Peyer's patch (tissue), 4 donors: Measurements from ENCODE around the gene VTI1A. TPM values are rescaled to one million over a fixed set of nuclear protein-coding genes. Genes with fewer than 3 reads are reported as not detected.

Experiments
- DNase-seq, 3 donors: peaks; one replicate each; pipeline ENCODE4 v3.0.0-alpha.2; 2017 to 2019
- H3K27ac ChIP-seq, 4 donors: fragments of 200-600 bp; sonication (generic); one replicate each; pipeline ENCODE4 v1.5.1; 2016 to 2019
- H3K27me3 ChIP-seq, 2 donors: fragments of 200-600 bp; sonication (generic); one replicate each; pipeline ENCODE4 v1.5.1; 2019
- H3K36me3 ChIP-seq, 3 donors: fragments of 200-600 bp; sonication (generic); one replicate each; pipeline ENCODE4 v1.5.1; 2016 to 2019
- H3K4me1 ChIP-seq, 4 donors: fragments of 200-600 bp; sonication (generic); one replicate each; pipeline ENCODE4 v1.5.1; 2016 to 2019
- H3K4me3 ChIP-seq, 4 donors: fragments of 200-600 bp; sonication (generic); 1 replicate in 3 of 4; 2 replicates in 1 of 4; pipeline ENCODE4 v1.5.1; 2016 to 2019; ENCODE audit warnings: mild to moderate bottlenecking in 1 of 4
- H3K9me3 ChIP-seq, 4 donors: fragments of 200-600 bp; sonication (generic); one replicate each; pipeline ENCODE4 v1.5.1; 2016 to 2019; ENCODE audit warnings: mild to moderate bottlenecking in 1 of 4
- POLR2A ChIP-seq, 2 donors: fragments of 450-650 bp; IDR thresholded peaks; one replicate each; pipeline ENCODE4 v1.5.1; 2017; ENCODE audit warnings: antibody characterized with exemption in 2 of 2, mild to moderate bottlenecking in 2 of 2, moderate library complexity in 2 of 2
- total RNA-seq, 4 donors: library from RNA; depleted of rRNA; stranded (reverse); fragments of >200 nt; gene quantifications; one replicate each; pipeline ENCODE4 v1.1.0, GENCODE V29; 2016
- TF ChIP-seq, protein P1 (sequence below), 6 experiments: fragments of 450-650 bp in 4 of 6; fragments of 200-600 bp in 2 of 6; sonication (generic) in 1 of 6; IDR thresholded peaks; one replicate each; pipeline ENCODE4 v1.5.1; 2017 to 2019; ENCODE audit warnings: antibody characterized with exemption in 6 of 6, mild to moderate bottlenecking in 3 of 6, moderate library complexity in 1 of 6

VTI1A gene
- total RNA-seq, 4 donors from 2014 or later: 97.2 to 710 (median 170) TPM

DNA sequence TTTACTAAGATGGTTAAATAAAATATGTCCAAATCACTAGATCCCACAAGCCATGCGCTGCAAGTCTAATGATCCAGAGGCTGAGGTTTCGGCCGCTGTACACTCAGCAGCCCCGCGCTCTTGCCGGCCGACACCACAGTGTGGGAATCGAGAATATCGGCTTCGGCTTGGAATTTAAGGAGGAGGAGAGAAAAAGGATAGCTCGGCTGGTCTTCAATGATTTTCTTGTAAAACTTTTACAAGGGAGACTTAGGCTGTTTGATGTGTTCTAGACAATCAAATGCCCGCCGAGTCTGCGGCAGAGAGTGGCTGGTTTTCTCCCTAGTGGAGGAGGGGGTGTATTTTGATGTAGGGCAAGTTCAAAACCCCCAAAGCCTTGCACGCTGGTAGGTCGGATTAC lies 384.8 kb downstream of the VTI1A start:
- Histone ChIP-seq H3K4me3 (no peak overlapping the region), H3K36me3 (no peaks in the 10 kb centered on the region), H3K9me3 (no peaks in the 10 kb centered on the region), H3K4me1 (peaks cover 0 to 6% (median 0%) of the 10 kb centered on the region in 4 donors), H3K27ac (no peak overlapping the region), H3K27me3 (no peaks in the 10 kb centered on the region)
- no peak for TF ChIP-seq POLR2A (IDR thresholded peaks at IDR 0.05)
- TF ChIP-seq, protein P1, sequence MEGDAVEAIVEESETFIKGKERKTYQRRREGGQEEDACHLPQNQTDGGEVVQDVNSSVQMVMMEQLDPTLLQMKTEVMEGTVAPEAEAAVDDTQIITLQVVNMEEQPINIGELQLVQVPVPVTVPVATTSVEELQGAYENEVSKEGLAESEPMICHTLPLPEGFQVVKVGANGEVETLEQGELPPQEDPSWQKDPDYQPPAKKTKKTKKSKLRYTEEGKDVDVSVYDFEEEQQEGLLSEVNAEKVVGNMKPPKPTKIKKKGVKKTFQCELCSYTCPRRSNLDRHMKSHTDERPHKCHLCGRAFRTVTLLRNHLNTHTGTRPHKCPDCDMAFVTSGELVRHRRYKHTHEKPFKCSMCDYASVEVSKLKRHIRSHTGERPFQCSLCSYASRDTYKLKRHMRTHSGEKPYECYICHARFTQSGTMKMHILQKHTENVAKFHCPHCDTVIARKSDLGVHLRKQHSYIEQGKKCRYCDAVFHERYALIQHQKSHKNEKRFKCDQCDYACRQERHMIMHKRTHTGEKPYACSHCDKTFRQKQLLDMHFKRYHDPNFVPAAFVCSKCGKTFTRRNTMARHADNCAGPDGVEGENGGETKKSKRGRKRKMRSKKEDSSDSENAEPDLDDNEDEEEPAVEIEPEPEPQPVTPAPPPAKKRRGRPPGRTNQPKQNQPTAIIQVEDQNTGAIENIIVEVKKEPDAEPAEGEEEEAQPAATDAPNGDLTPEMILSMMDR (IDR thresholded peaks at IDR 0.05): no peak
- no peak for DNase-seq

DNA sequence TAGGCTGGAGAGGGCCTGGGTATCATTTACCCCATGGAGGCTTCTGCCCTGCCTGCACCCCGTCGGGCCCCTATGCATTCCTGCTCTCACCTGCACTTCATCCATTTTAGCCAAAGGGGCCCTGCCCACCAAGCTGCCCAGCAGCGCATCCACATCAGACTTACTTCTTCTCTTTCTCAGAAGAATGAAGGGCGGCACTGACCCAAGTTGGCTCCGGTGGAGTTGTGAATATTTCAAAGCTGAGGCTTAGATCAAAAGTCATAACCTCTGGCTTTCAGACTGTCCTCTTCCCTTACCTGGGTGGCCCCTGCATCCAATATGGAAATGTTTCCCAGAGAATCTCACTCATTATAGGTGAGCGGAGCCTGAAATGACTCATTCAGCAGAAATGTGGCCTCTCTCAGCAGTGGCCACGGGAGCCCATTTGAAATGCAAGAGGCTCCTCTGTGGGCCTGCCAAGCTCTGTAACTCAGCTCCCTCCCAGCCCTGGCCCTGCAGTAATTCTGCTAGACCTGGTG lies 385.4 kb downstream of the VTI1A start:
- Histone ChIP-seq H3K36me3 (no peaks in the 10 kb centered on the region), H3K27ac (no peak overlapping the region), H3K4me3 (no peak overlapping the region), H3K9me3 (no peaks in the 10 kb centered on the region), H3K4me1 (peaks cover 0 to 6% (median 0%) of the 10 kb centered on the region in 4 donors), H3K27me3 (no peaks in the 10 kb centered on the region)
- DNase-seq: no peak
- TF ChIP-seq, protein P1 (IDR thresholded peaks at IDR 0.05): no peak
- no peak for TF ChIP-seq POLR2A (IDR thresholded peaks at IDR 0.05)

DNA sequence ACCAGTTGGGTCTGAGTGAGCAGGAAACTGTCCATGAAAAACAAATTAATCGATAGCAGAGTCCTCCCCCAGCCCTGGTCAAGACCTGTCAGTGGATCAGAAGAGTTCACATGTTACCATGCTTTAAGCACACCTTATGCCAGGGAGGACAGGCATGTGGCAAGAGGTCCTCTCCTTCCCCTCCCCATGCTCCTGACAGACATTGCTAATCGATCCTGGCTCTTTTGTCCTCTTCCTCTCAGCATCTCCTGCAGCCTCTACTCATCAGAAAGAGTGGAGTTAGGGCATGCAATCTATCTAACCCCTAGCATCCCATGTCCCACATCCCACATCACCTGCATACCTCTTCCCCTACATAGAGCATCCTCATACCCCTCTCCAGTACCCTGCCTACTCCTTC lies 385.9 kb downstream of the VTI1A start:
- H3K9me3 ChIP-seq: no peaks in the 10 kb centered on the region
- H3K4me3 ChIP-seq: no peak overlapping the region
- H3K4me1 ChIP-seq: peaks cover 0 to 6% (median 0%) of the 10 kb centered on the region in 4 donors
- no peaks in the 10 kb centered on the region for H3K27me3 ChIP-seq
- H3K27ac ChIP-seq: no peak overlapping the region
- TF ChIP-seq POLR2A (IDR thresholded peaks at IDR 0.05): no peak
- no peaks in the 10 kb centered on the region for H3K36me3 ChIP-seq
- no peak for DNase-seq

DNA sequence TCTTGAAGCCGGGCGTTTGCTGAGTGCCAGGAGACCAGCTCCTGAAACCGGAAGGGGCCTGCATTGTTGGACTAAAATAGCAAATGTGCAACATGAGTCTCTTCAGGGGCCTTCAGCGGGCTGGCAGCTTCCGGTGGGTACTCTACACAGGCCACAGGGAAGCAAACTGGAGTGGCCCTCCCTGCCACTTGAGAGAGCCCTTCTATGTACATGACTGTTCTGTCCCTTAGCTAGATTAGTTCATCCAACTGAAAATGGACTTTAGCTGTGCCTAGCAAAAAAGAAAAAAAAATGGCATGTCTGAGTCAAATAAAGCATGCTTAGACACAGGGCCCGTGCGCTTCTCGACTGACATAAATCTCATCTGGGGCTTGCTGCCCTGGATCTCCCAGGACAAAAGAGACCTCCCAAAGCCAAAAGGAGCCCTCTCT lies 387.8 kb downstream of the VTI1A start:
- Histone ChIP-seq H3K9me3 (peaks cover 0 to 2% (median 0%) of the 10 kb centered on the region in 4 donors), H3K27ac (no peak overlapping the region), H3K4me1 (peaks cover 0 to 6% (median 0%) of the 10 kb centered on the region in 4 donors), H3K4me3 (no peak overlapping the region), H3K36me3 (no peaks in the 10 kb centered on the region), H3K27me3 (no peaks in the 10 kb centered on the region)
- no peak for TF ChIP-seq POLR2A (IDR thresholded peaks at IDR 0.05)
- TF ChIP-seq, protein P1 (IDR thresholded peaks at IDR 0.05): no peak
- DNase-seq: no peak

DNA sequence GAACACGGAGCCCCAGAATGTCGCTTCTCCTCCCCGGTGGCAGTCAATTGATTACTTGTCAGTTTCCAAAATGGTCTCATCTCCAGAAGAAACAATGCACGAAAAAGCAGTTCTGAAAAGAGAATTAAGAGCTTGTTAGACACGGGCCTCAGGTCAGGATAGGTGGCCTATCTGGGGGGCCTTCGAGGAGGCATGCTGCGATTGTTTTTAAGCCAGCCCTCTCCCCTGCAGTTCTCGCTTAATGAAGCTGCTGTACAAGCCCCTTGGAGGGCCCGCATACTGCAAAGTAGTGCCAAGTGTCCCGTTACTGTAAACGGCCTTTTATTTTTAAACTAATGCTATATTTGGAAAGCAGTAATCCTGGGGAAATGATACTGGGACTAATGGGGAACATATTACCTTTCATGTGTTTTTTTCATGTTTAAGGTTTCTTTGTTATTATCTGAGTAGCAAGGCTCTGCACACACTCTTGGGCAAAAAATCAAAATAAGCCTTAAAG lies 388.3 kb downstream of the VTI1A start:
- Histone ChIP-seq H3K27ac (no peak overlapping the region), H3K27me3 (no peaks in the 10 kb centered on the region), H3K9me3 (peaks cover 0 to 3% (median 0%) of the 10 kb centered on the region in 4 donors), H3K4me1 (peaks cover 0 to 6% (median 0%) of the 10 kb centered on the region in 4 donors), H3K4me3 (no peak overlapping the region), H3K36me3 (no peaks in the 10 kb centered on the region)
- no peak for DNase-seq
- TF ChIP-seq, protein P1 (IDR thresholded peaks at IDR 0.05): no peak
- no peak for TF ChIP-seq POLR2A (IDR thresholded peaks at IDR 0.05)

DNA sequence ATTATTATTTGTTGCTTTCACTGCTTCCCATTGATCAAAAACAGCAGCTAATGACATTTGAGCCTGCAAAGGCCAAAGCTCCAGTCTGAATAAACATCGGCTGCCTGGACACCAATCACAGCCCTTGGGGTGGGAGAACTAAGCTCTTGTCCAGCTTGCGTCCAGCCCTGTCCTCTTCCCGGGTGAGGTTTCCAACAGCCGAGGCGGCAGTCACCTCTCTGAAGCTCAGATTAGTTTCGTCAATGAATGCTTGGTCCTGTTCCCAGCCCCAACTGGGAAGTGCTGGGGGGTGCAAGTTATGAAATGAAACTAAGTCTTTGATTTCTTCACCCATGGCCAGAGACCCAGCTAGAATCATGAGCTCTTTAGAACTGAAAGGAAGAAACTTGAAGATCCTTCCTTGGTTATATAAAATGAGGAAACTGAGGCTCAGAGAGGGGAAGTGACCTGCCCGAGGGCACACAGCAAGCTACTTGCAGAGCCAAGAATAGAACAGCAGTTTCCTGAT lies 389.0 kb downstream of the VTI1A start:
- H3K9me3 ChIP-seq: peaks cover 0 to 3% (median 0%) of the 10 kb centered on the region in 4 donors
- peak in 1 of 3 donors; percentile 57 for DNase-seq
- H3K27ac ChIP-seq: no peak overlapping the region
- no peaks in the 10 kb centered on the region for H3K36me3 ChIP-seq
- peaks cover 0 to 6% (median 0%) of the 10 kb centered on the region in 4 donors for H3K4me1 ChIP-seq
- no peak overlapping the region for H3K4me3 ChIP-seq
- no peaks in the 10 kb centered on the region for H3K27me3 ChIP-seq
- TF ChIP-seq POLR2A (IDR thresholded peaks at IDR 0.05): no peak
- TF ChIP-seq, protein P1 (IDR thresholded peaks at IDR 0.05): no peak
